GM10266 (cell line): ENCODE measurements around the gene ALAD.
A peak's percentile ranks its signal among the peaks of the same experiment; 100 is the strongest.

Experiments used
- DNase-seq: peaks from one replicate; pipeline ENCODE4 v3.0.0; 2012; ENCODE audit errors: extremely low spot score
- CTCF ChIP-seq: IDR thresholded peaks from 2 replicates; pipeline ENCODE4 v1.5.1; 2012; ENCODE audit warnings: mild to moderate bottlenecking, low read depth; ENCODE audit not compliant: control insufficient read depth, insufficient read depth; ENCODE audit errors: missing control alignments

ALAD gene

GRCh38 chr9:113341712-113342410, 59.2 kb downstream of the ALAD start:
- no peak for TF ChIP-seq CTCF
- no peak for DNase-seq

- TF ChIP-seq CTCF: no peak
- DNase-seq: peak; percentile 91
Measured at GRCh38 chr9:113340011-113340699, 60.9 kb downstream of the ALAD start, which contains the start of gene WDR31. Gene WDR31 (minus strand): TSS chr9:113340275. CDS start chr9:113332022, 8,253 bp downstream.

GRCh38 chr9:113337714-113338113, 63.4 kb downstream of the ALAD start:
- DNase-seq: no peak
- TF ChIP-seq CTCF: no peak
